Activated CD4-positive, alpha-beta T cell treated with anti-CD3 and anti-CD28 coated beads for 36 hours (primary cell): Measurements from ENCODE around the gene SMAD6. TPM values are rescaled to one million over a fixed set of nuclear protein-coding genes. Genes with fewer than 3 reads are reported as not detected.
A peak's percentile ranks its signal among the peaks of the same experiment; 100 is the strongest.

Experiments used
- ATAC-seq: fragments of 200-7000 bp; cut with Tn5 transposase; one replicate; pipeline ENCODE4 v1.10.0; 2021; ENCODE audit warnings: mild to moderate bottlenecking, moderate library complexity
- CTCF ChIA-PET: fragments of 350-600 bp; sonication (Branson Sonifier 250); formaldehyde crosslinking; loops from one replicate; lab custom pipeline; 2021; ENCODE audit warnings: antibody characterized with exemption; lab: Charles Lee
- POLR2A ChIA-PET: fragments of 350-600 bp; sonication (Branson Sonifier 250); formaldehyde crosslinking; loops from one replicate; lab custom pipeline; 2021; ENCODE audit warnings: antibody characterized with exemption, inconsistent platforms; lab: Charles Lee
- DNase-seq: peaks from one replicate; pipeline ENCODE4 v3.0.0-alpha.2; 2020
- H3K27ac Mint-ChIP-seq: one replicate; pipeline ENCODE4 v1.8.0; 2021; ENCODE audit warnings: mixed read lengths
- H3K27me3 Mint-ChIP-seq: one replicate; pipeline ENCODE4 v1.8.0; 2021; ENCODE audit warnings: mixed read lengths
- H3K36me3 Mint-ChIP-seq: one replicate; pipeline ENCODE4 v1.8.0; 2021; ENCODE audit warnings: low read depth, mixed read lengths
- H3K4me1 Mint-ChIP-seq: one replicate; pipeline ENCODE4 v1.8.0; 2021; ENCODE audit warnings: mixed read lengths
- H3K4me3 Mint-ChIP-seq: one replicate; pipeline ENCODE4 v1.8.0; 2021; ENCODE audit warnings: mild to moderate bottlenecking, moderate library complexity, mixed read lengths
- H3K9me3 Mint-ChIP-seq: one replicate; pipeline ENCODE4 v1.8.0; 2021; ENCODE audit warnings: low read depth, mixed read lengths
- intact Hi-C, 2 experiments: fragments of 100-400 bp; cut with DNase I in 1 of 2; cut with micrococcal nuclease in 1 of 2; formaldehyde crosslinking; loops; one replicate each; pipeline versions ENCODE4 v1.14.2 to v1.15.1; 2022 to 2024; cut with DNase I, micrococcal nuclease
- total RNA-seq, 2 experiments: library from RNA; stranded (reverse); gene quantifications; one replicate each; pipeline ENCODE4 v1.2.3, GENCODE V29; 2021

SMAD6 gene
- total RNA-seq, 2 experiments from 2014 or later: 0.19 to 0.23 TPM

- Mint-ChIP-seq H3K9me3 (no peaks in the 10 kb centered on the region), H3K4me3 (no peak overlapping the region), H3K27me3 (no peaks in the 10 kb centered on the region), H3K36me3 (no peaks in the 10 kb centered on the region), H3K27ac (no peak overlapping the region), H3K4me1 (no peaks in the 10 kb centered on the region)
- POLR2A ChIA-PET: no interaction called here
- ATAC-seq (no peak), DNase-seq (peak; percentile 11)
- CTCF ChIA-PET: interaction anchor here (1.3 kb wide), 1 partner anchor 72 kb away, joined by 4 read pairs; no protein-coding TSS in a partner anchor
- intact Hi-C loops: no loop called here
Observed at GRCh38 chr15:66780172-66780972, 78.3 kb downstream of the SMAD6 start.

- no peak for ATAC-seq
- CTCF ChIA-PET: interaction anchor here (1.3 kb wide), 1 partner anchor 71 kb away, joined by 4 read pairs; no protein-coding TSS in a partner anchor
Observed at GRCh38 chr15:66780973-66781718, 79.1 kb downstream of the SMAD6 start.

GRCh38 chr15:66782785-66783184, 80.7 kb downstream of the SMAD6 start:
- Mint-ChIP-seq H3K27ac (no peak overlapping the region), H3K27me3 (no peaks in the 10 kb centered on the region), H3K36me3 (no peaks in the 10 kb centered on the region), H3K9me3 (no peaks in the 10 kb centered on the region), H3K4me3 (no peak overlapping the region), H3K4me1 (no peaks in the 10 kb centered on the region)
- ATAC-seq: no peak
- ChIA-PET POLR2A (interaction anchor here (0.6 kb wide), 1 partner anchor 83 kb away, joined by 4 read pairs; no protein-coding TSS in a partner anchor), CTCF (interaction anchor here (1.6 kb wide), 1 partner anchor 68 kb away, joined by 5 read pairs; no protein-coding TSS in a partner anchor)
- no peak for DNase-seq
- intact Hi-C loops: no loop called here

More at GRCh38 chr15:66780973-66781718, 79.1 kb downstream of the SMAD6 start:
- Mint-ChIP-seq H3K27ac (no peak overlapping the region), H3K27me3 (no peaks in the 10 kb centered on the region), H3K9me3 (no peaks in the 10 kb centered on the region), H3K36me3 (no peaks in the 10 kb centered on the region), H3K4me1 (no peaks in the 10 kb centered on the region), H3K4me3 (no peak overlapping the region)
- intact Hi-C loops: no loop called here
- POLR2A ChIA-PET: no interaction called here
- no peak for DNase-seq

GRCh38 chr15:66783314-66783713, 81.3 kb downstream of the SMAD6 start:
- H3K4me3 Mint-ChIP-seq: no peak overlapping the region
- H3K27ac Mint-ChIP-seq: no peak overlapping the region
- no peaks in the 10 kb centered on the region for H3K4me1 Mint-ChIP-seq
- ChIA-PET POLR2A (no interaction called here), CTCF (interaction anchor here (1.6 kb wide), 1 partner anchor 68 kb away, joined by 5 read pairs; no protein-coding TSS in a partner anchor)
- no peak for ATAC-seq
- intact Hi-C loops: no loop called here
- no peaks in the 10 kb centered on the region for H3K36me3 Mint-ChIP-seq
- no peak for DNase-seq
- H3K27me3 Mint-ChIP-seq: no peaks in the 10 kb centered on the region
- H3K9me3 Mint-ChIP-seq: no peaks in the 10 kb centered on the region

GRCh38 chr15:66783725-66784124, 81.7 kb downstream of the SMAD6 start:
- POLR2A ChIA-PET: no interaction called here
- intact Hi-C loops: no loop called here
- H3K27me3 Mint-ChIP-seq: no peaks in the 10 kb centered on the region

GRCh38 chr15:66784174-66784573, 82.1 kb downstream of the SMAD6 start:
- no peaks in the 10 kb centered on the region for H3K9me3 Mint-ChIP-seq
- no peak overlapping the region for H3K4me3 Mint-ChIP-seq
- DNase-seq (no peak), ATAC-seq (no peak)
- POLR2A ChIA-PET: no interaction called here
- H3K27me3 Mint-ChIP-seq: no peaks in the 10 kb centered on the region
- no peaks in the 10 kb centered on the region for H3K4me1 Mint-ChIP-seq
- intact Hi-C loops: no loop called here
- H3K27ac Mint-ChIP-seq: no peak overlapping the region
- CTCF ChIA-PET: no interaction called here
- H3K36me3 Mint-ChIP-seq: no peaks in the 10 kb centered on the region

More at GRCh38 chr15:66783725-66784124, 81.7 kb downstream of the SMAD6 start:
- H3K36me3 Mint-ChIP-seq: no peaks in the 10 kb centered on the region
- H3K4me1 Mint-ChIP-seq: no peaks in the 10 kb centered on the region
- H3K9me3 Mint-ChIP-seq: no peaks in the 10 kb centered on the region
- H3K4me3 Mint-ChIP-seq: no peak overlapping the region
- no peak overlapping the region for H3K27ac Mint-ChIP-seq
- ATAC-seq (no peak), DNase-seq (no peak)
- CTCF ChIA-PET: no interaction called here

GRCh38 chr15:66785637-66786036, 83.6 kb downstream of the SMAD6 start:
- H3K4me1 Mint-ChIP-seq: no peaks in the 10 kb centered on the region
- H3K27me3 Mint-ChIP-seq: no peaks in the 10 kb centered on the region
- no peak overlapping the region for H3K27ac Mint-ChIP-seq
- ChIA-PET POLR2A (no interaction called here), CTCF (interaction anchor here (0.6 kb wide), 1 partner anchor 40 kb away, joined by 3 read pairs; no protein-coding TSS in a partner anchor)
- H3K9me3 Mint-ChIP-seq: no peaks in the 10 kb centered on the region
- intact Hi-C loops: no loop called here
- ATAC-seq (no peak), DNase-seq (no peak)
- no peaks in the 10 kb centered on the region for H3K36me3 Mint-ChIP-seq
- H3K4me3 Mint-ChIP-seq: no peak overlapping the region

GRCh38 chr15:66786222-66786621, 84.2 kb downstream of the SMAD6 start:
- Mint-ChIP-seq H3K27me3 (no peaks in the 10 kb centered on the region), H3K27ac (no peak overlapping the region), H3K9me3 (no peaks in the 10 kb centered on the region), H3K4me1 (no peaks in the 10 kb centered on the region), H3K36me3 (no peaks in the 10 kb centered on the region), H3K4me3 (no peak overlapping the region)
- intact Hi-C loops: no loop called here
- POLR2A ChIA-PET: no interaction called here
- CTCF ChIA-PET: interaction anchor here (0.6 kb wide), 1 partner anchor 39 kb away, joined by 3 read pairs; no protein-coding TSS in a partner anchor
- ATAC-seq: no peak
- no peak for DNase-seq

GRCh38 chr15:66786708-66787488, 84.9 kb downstream of the SMAD6 start:
- no peak overlapping the region for H3K27ac Mint-ChIP-seq
- no peak for ATAC-seq
- H3K27me3 Mint-ChIP-seq: no peaks in the 10 kb centered on the region
- DNase-seq: no peak
- H3K4me1 Mint-ChIP-seq: no peaks in the 10 kb centered on the region
- intact Hi-C loops: no loop called here
- no peaks in the 10 kb centered on the region for H3K9me3 Mint-ChIP-seq
- H3K36me3 Mint-ChIP-seq: no peaks in the 10 kb centered on the region
- no peak overlapping the region for H3K4me3 Mint-ChIP-seq
- ChIA-PET CTCF (no interaction called here), POLR2A (no interaction called here)

- ATAC-seq (no peak), DNase-seq (no peak)
- Mint-ChIP-seq H3K9me3 (no peaks in the 10 kb centered on the region), H3K36me3 (no peaks in the 10 kb centered on the region), H3K27ac (no peak overlapping the region), H3K4me1 (no peaks in the 10 kb centered on the region), H3K27me3 (no peaks in the 10 kb centered on the region), H3K4me3 (no peak overlapping the region)
- ChIA-PET POLR2A (no interaction called here), CTCF (no interaction called here)
- intact Hi-C loops: no loop called here
Observed at GRCh38 chr15:66787489-66787871, 85.4 kb downstream of the SMAD6 start.

GRCh38 chr15:66788024-66788423, 86.0 kb downstream of the SMAD6 start:
- ChIA-PET POLR2A (no interaction called here), CTCF (interaction anchor here (1.2 kb wide), 1 partner anchor 20 kb away, joined by 4 read pairs; no protein-coding TSS in a partner anchor)
- H3K4me3 Mint-ChIP-seq: no peak overlapping the region
- ATAC-seq (no peak), DNase-seq (no peak)
- intact Hi-C loops: no loop called here
- no peaks in the 10 kb centered on the region for H3K4me1 Mint-ChIP-seq
- no peaks in the 10 kb centered on the region for H3K9me3 Mint-ChIP-seq
- no peak overlapping the region for H3K27ac Mint-ChIP-seq
- no peaks in the 10 kb centered on the region for H3K36me3 Mint-ChIP-seq
- H3K27me3 Mint-ChIP-seq: no peaks in the 10 kb centered on the region
